HG03060 (cell line): ENCODE results near the gene KPNA4.
"Not testable (repeated sequence)": the region's sequence is repeated elsewhere in the genome, so short reads cannot be mapped to it uniquely, and the experiment has no call there.

ENCODE experiments used
- ATAC-seq: cut with Tn5 transposase; IDR thresholded peaks from one replicate; pipeline ENCODE4 v1.9.1; 2021; ENCODE audit warnings: low read depth, moderate number of reproducible peaks; ENCODE audit not compliant: unreplicated experiment

KPNA4 gene

GRCh38 chr3:160574636-160575035 lies 9.3 kb upstream of the KPNA4 start:
- ATAC-seq = no peak

- not testable (repeated sequence) for ATAC-seq
These were observed 8.7 kb upstream of the KPNA4 start for GRCh38 chr3:160573955-160574525.

GRCh38 chr3:160569894-160570652 lies 4.7 kb upstream of the KPNA4 start:
- no peak for ATAC-seq

DNA sequence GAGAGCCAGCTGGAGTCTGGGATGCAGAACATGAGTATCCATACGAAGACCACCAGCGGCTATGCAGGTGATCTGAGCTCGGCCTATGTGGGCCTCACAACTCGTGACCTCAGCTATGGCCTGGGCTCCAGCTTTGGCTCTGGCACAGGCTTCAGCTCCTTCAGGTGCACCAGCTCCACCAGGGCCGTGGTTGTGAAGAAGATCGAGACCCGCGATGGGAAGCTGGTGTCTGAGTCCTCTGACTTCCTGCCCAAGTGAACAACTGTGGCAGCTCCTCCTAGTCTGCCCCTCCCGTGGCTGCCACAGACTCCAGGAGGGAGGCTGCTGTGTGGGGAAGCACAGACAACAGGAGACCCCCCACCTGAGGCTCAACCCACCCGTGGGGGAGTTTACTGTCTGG lies 3.6 kb upstream of the KPNA4 start:
- ATAC-seq = no peak

DNA sequence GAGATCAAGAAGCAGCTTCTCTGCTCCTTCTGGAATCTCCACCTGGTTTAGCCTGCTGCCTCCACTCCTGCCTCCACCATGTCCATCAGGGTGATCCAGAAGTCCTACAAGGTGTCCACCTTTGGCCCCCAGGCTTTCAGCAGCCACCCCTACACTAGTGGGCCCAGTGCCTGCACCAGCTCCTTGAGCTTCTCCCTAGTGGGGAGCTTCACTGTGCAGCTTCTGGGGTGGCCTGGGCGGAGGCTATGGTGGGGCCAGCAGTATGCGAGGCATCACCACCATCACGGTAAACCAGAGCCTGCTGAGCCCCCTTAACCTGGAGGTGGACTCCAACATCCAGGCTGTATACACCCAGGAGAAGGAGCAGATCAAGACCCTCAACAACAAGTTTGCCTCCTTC lies 2.4 kb upstream of the KPNA4 start:
- no peak for ATAC-seq

- no peak for ATAC-seq
These were observed 1.1 kb upstream of the KPNA4 start for GRCh38 chr3:160566499-160566898.

DNA sequence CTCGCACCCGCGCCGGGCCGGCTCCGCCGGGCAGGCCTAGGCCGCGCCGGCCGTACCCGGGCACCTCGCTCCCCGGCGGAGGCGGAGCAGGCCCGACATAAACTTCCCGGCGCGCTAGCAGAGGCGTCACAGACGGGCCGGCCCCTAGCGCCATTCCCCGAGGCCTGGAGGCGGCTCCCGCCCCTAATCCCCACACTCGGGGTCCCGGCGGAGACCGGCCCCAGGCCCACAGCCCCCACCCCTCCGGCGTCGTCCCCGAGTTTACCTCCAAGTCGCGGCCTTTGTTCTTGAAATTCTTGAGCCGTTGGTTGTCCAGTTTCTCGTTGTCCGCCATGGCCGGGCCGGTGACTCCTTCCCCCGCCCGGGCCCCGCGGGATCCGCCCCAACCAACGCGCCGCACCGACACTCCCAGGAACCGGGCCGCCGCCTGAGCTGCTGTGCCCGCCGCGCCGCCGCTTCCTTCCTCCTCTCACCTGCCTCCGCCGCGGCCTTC lies 376 bp downstream of the KPNA4 start:
- peak; percentile 17 for ATAC-seq

DNA sequence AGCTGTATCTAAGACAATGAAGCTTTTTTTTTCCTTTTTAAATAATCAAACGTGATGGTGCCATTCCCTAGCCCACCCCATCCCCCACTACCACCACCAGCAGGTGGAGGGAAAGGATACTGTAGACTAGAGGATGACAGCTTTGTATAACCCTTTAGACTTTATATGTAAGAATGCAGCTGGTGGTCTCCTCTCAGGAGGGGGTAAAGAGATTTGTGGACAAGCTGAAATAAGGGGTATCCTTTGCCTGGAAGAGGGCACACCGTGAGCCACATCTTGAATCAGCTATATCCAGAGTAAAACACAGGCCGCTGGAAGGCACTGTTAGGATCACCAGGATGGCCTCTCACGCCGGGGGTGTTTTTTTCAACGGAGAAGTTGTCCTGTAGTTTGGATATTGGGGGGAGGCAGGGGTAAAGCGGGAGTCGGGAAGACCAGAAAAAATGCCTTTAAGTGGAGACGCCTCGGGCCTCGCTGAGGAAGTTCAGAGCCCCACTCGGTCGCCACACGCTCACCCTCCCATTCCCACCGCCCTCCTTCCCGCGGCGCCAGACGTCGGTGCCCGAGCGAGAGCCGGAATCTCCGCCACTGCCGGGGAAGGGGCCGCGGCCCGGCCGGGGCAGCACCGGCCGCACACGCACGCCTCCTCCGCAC lies 986 bp downstream of the KPNA4 start:
- no peak for ATAC-seq

DNA sequence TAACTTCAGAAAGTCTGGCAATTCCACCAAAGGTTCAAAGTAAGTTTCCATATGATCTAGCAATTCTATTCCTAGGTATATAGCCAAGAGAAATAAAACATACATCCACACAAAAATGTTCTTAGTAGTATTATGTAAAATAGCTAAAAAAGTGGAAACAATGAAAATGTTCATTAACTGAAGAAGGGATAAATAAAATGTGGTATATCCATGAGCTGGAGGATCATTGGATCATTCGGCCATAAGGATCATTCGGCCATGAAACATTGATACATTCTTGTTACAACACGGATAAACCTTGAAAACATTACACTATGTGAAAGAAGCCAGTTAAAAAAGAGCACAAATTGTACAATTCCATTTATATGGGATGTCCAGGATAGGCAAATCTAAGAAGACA lies 2.4 kb downstream of the KPNA4 start:
- ATAC-seq = no peak

DNA sequence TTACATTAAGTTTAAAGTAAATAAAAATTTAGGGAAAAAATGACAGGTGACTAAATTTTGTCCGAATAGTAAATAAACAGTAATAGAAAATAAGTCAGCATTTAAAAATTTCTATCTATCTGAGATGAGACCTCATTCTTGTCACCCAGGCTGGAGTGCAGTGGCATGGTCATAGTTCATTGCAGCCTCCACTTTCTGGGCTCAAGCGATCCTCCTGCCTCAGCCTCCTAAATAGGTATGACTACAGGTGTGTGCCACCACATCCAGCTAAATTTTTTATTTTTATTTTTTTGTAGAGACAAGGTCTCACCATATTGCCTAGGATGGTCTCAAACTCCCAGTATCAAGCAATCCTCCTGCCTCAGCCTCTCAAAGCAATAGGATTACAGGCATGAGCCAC lies 7.8 kb downstream of the KPNA4 start:
- no peak for ATAC-seq

DNA sequence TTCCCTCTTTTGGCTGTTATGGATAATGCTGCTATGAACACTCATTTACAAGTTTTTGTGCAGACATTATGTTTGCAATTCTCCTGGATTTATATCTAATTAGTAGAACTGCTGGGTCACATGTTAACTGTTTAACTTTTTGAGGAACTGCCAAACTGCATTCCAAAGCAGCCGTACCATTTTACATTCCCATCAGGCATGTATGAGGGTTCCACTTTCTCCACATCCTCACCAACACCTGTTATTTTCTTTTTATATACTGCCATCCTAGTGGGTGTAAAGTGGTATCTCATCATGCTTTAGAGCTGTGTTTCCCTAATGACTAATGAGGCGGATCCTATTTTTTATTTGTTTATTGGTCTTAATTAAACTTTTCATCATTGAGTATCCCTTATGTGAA lies 9.2 kb downstream of the KPNA4 start:
- ATAC-seq = no peak

DNA sequence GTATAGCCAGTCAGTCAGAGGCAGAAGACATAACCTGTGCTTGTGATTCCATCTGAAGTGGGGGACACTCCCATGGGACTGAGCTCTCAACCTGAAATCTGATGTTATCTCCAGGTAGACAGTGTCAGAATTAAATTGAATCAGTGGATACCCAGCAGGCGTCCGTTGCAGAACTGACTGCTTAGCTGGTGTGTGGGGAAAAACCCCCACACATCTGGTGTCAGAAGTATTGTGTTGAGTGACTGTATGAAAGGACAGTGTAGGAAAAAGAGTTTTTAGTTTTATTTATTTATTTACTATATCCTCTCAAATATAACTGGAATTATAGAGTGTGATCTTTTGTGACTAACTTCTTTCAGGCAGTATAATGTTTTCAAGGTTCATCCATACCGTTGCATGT lies 10.4 kb downstream of the KPNA4 start:
- ATAC-seq = no peak

- ATAC-seq = no peak
These were observed 11.5 kb downstream of the KPNA4 start for GRCh38 chr3:160553827-160554226.

DNA sequence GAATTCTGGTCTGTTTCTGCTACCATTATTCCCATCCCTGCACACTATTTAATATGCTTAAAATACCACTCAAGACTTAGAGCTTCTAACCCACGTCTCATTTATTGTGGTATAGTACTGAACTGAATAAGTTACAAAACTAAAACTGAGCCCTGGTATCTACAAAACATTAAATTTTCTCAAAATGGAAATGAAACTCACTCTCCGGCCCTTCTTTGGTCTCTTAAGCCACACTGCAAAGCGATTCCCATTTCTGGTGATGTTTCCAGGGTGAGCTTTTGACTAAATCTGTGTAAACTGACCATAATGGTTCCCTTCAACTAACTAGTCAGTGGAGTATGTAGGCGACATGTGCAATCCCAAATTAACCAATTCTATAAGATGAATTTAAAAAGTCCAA lies 18.6 kb downstream of the KPNA4 start:
- no peak for ATAC-seq

- ATAC-seq = no peak
These were observed 19.9 kb downstream of the KPNA4 start for GRCh38 chr3:160545504-160545871.

- no peak for ATAC-seq
These were observed 20.4 kb downstream of the KPNA4 start for GRCh38 chr3:160544844-160545503.

DNA sequence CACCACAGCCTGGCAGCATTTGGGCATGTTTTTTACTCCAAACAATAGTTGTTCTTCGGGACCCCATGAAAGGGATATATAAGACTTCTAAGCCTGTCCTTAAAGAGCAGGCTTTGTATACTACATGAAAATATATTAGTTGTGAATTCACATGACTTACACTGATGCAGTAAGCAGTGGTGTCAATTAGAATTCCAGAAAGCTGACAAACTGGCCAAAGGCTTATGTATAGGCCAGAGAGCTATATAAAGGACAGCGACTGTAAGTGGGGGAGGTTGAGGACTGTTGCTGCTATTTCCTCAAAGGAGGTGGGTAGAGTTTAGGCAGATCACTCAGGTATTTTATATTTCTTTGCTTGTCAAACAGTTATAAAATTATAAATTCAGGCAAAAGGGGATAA lies 24.8 kb downstream of the KPNA4 start:
- no peak for ATAC-seq

- no peak for ATAC-seq
These were observed 26.5 kb downstream of the KPNA4 start for GRCh38 chr3:160538895-160539294.

- ATAC-seq = no peak
These were observed 27.6 kb downstream of the KPNA4 start for GRCh38 chr3:160537729-160538128.

GRCh38 chr3:160532371-160532770 lies 33.0 kb downstream of the KPNA4 start:
- no peak for ATAC-seq

GRCh38 chr3:160531311-160531710 lies 34.1 kb downstream of the KPNA4 start:
- ATAC-seq = no peak
